CD4-positive, alpha-beta T cell treated with Interleukin-4 for 4 hours (primary cell): ENCODE data around the gene LLGL2.
"Not testable (repeated sequence)": the region's sequence is repeated elsewhere in the genome, so short reads cannot be mapped to it uniquely, and the experiment has no call there.

Experiments used
- DNase-seq: peaks from one replicate; pipeline ENCODE4 v3.0.0-alpha.2; 2020

The LLGL2 gene

DNA sequence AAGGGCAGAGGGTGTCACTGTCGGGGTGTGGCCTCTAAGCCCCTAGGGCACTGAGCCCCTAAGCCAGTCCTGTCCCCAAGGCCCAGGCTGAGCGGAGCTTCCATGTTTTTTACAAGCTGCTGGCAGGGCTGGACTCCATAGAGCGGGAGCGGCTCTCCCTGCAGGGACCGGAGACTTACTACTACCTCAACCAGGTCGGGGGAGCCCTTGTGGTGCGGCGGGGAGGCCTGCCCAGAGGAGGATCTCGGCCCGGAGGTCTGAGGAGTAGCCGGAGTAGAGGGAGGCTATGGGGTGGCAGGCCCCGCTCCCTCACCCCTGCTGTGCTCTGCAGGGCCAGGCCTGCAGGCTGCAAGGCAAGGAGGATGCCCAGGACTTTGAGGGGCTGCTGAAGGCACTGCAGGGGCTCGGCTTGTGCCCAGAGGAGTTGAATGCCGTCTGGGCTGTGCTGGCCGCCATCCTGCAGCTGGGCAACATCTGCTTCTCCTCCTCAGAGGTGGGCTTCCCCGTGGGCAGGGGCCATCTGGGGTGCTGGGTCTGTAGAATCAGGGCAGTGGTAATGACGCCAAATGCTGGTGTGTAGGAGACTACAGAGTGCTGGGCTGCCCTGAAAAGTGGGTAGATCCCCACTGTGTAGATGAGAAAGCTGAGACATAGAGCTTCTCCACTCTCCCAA is 67.0 kb downstream of the LLGL2 start:
- DNase-seq = no peak

DNA sequence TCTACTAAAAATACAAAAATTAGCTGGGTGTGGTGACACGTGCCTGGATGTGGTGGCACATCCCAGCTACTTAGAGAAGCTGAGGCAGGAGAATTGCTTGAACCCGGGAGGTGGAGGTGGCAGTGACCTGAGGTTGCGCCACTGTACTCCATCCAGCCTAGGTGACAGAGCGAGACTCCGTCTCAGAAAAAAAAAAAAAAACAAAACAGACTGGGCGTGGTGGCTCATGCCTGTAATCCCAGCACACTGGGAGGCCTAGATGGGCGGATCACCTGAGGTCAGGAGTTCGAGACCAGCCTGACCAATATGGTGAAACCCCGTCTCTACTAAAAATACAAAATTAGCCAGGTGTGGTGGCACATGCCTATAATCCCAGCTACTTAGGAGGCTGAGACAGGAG is 67.9 kb downstream of the LLGL2 start:
- not testable (repeated sequence) for DNase-seq

DNA sequence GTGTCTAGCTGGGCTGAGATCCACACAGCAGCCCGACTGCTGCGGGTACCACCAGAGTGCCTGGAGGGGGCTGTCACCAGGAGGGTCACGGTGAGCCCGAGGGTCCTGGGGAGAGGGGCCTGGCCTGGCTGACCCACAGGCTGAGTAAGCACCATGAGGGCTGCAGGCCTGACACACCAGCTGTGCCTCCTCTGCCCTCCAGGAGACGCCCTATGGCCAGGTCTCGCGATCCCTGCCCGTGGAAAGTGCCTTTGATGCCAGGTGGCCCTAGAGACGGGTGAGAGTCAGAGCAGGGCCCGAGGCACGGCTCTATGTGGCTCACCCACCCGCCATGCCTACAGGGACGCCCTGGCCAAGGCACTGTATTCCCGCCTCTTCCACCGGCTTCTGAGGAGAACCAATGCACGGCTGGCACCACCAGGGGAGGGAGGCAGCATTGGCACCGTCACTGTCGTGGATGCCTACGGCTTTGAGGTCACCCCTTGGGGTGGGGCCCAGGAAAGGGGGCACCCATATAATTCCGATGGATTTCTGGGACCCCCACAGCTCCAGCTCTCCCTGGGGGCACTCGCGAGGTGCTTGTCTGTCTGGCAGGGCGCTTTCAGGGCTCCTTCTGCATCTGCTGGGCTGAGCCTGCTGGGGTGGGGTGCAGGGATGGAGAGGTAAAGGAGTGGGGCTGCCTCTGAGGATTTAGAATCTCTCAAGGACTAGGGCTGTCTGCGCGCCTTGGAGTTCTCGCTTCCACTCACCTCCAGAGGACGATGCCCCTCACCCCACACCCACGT is 69.2 kb downstream of the LLGL2 start:
- no peak for DNase-seq

- no peak for DNase-seq
Measured at GRCh38 chr17:75595284-75595919, 69.9 kb downstream of the LLGL2 start.

DNA sequence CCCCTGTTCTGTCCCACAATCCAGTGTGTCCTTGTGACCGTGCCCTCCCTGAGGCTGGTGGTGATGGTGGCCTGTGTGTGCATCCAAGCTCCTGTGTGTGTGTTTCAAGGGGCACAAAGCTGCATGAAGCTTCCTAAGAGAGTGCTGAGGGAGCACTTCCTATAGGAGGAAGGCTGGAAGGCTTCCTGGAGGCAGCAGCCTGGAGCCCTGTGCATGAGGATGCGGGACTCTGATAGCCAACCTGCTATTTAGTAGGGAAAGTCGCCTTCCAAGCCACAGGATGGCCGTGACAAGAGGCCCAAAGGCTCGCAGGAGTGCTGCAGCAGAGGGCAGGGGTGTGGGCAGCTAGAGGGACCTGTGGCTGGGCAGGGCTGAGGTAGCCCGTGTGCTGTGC is 70.4 kb downstream of the LLGL2 start:
- no peak for DNase-seq

- DNase-seq = no peak
Measured at GRCh38 chr17:75596320-75597087, 71.0 kb downstream of the LLGL2 start.

DNA sequence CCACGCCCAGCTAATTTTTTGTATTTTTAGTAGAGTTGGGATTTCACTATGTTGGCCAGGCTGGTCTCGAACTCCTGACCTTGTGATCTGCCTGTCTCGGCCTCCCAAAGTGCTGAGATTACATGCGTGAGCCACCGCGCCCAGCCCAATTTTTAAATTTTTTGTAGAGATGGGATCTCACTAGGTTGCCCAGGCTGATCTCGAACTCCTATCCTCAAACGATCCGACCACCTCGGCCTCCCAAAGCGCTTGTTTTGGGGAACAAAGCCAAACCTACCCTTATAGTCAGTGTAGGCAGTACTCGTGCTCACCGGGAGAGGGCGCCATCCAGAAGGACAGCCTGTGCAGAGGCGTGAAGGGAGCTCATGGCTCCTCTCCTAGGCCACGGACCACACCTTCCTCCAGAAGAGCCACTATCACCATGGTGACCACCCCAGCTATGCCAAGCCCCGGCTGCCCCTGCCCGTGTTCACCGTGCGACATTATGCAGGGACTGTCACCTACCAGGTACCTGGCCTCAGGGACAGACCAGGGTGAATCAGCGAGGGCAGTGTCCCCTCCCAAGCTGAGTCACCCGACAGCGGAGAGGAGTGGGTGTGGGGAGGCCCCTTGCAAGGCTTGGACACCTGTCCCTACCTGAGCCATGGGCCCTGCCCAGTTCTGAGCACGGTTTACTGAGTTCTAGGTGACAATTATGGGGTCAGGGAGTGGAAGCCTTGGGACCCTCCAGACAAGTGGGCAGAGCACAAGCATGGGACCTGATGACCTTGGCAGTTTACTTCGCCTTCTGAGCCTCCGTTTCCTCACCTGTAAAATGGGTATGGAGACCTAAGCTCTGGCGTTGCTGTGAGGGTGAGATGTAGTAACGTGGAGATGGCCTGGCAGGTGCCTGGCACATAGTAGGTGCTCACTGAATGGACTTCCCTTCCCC is 75.8 kb downstream of the LLGL2 start:
- DNase-seq = peak; percentile 42

DNA sequence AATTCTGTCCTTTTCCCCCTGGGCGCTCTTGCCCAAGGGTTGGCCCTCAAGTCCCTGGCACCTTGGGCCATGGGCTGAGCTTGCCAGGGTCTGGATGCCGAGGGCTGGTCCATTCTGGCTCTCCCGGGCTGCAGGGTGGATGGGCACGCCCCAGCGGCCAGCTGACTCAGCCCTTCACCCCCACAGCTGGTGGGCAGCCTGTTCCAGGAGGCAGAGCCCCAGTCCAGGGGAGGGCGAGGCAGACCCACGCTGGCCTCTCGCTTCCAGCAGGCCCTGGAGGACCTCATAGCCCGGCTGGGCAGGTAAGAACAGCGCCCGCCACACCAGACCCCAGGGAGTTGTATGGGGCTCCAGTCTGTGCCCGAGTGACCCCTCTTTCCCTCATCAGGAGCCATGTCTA is 77.1 kb downstream of the LLGL2 start:
- DNase-seq = no peak

DNA sequence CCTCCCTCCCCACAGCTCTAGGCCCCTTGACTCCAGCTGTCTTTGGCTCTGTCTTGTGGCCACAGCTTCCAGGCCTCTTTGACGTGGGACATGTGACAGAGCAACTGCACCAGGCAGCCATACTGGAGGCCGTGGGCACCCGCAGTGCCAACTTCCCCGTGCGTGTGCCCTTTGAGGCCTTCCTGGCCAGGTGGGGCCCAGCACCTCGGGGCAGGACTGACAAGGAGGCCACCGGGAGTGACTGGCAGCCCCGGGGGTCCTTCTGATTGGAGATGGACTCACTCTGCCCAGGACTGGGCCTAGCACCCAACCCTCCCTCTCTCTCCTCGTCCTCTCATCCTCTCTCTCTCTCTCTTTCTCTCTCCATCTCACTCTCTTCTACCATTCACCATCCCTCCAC is 77.6 kb downstream of the LLGL2 start:
- DNase-seq = no peak

- DNase-seq = no peak
Measured at GRCh38 chr17:75604034-75604695, 78.7 kb downstream of the LLGL2 start.

- DNase-seq = no peak
Measured at GRCh38 chr17:75605790-75606189, 80.3 kb downstream of the LLGL2 start.

DNA sequence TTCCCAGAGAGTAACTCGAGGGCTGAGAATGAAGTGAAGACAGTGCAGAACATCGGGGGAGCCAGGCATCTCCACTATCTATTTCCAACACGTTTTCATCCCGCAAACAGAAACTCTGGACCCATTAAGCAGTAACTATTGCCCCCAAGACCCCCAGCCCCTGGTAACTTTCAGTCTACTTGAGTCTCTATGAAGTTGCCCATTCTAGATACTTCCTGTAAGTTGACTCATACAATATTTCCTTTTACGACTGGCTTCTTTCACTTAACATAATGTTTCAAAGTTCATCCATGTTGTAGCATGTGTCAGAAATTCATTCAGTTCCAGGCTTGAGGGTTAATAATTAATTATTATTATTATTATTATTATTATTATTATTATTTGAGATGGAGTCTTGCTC is 81.6 kb downstream of the LLGL2 start:
- no peak for DNase-seq

DNA sequence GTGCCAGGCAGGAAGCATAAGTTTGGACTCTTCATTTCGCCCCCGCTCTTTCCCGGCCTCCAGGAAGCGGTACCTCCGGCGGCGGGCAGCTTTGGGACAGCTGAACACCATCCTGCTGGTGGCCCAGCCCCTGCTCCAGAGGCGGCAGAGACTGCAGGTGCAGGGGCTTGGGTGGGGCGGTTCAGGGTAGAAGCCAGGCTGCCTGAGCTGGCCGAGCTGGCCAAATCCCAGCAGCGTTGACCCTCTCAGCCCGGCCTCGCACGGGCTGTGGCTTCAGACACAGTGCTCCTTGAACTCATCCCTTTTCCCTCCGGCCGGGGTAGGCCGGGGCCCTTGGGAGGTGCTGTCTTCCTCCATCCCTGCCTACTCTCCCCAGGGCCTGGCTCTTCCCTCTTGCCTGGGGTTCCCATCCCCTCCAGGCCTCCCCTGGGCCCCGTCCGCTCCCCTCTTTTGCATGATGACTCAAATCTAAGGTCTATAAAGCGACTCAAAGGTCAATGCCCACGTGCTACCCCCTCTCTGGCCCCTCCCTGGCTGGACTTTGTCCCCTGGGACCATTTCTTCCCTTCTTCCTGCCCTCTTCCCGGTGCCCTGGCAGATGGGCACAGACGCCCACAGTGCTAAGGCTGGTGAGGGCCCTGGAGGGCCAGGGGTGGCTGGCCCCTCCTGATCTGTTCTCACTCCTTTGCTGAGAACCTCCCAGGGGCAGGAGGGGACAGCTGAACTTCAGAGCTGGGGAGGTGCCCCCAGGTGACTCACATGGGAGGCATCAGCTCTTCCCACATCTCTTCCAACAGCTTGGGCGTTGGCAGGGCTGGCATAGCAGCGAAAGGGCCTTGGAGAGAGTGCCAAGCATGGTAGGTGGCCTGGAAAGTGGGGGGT is 84.8 kb downstream of the LLGL2 start:
- no peak for DNase-seq

GRCh38 chr17:75611851-75612429 is 86.4 kb downstream of the LLGL2 start:
- no peak for DNase-seq

- DNase-seq = no peak
Measured at GRCh38 chr17:75612906-75613626, 87.6 kb downstream of the LLGL2 start.

GRCh38 chr17:75614006-75614405 is 88.5 kb downstream of the LLGL2 start:
- DNase-seq = no peak

GRCh38 chr17:75614556-75615270 is 89.2 kb downstream of the LLGL2 start:
- DNase-seq = no peak

DNA sequence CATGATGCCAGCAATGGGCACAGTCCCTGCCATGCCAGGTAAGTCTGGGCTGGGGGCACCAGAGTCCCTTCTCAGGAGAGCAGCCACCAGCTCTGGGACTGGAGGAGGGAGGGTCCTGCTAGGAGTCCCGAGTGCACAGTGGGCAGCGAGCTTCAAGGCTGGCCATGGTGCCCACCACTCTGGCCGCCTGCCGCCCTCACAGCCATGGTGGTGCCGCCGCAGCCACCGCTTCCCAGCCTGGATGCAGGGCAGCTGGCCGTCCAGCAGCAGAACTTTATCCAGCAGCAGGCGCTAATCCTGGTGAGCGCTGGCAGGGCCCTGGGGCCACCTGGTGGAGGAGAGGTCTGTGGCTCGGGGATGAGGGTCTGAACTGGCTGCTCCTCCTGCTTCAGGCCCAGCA is 89.8 kb downstream of the LLGL2 start:
- no peak for DNase-seq
